CD4-positive, alpha-beta T cell treated with Interleukin-21 for 1 hour (primary cell): Measurements from ENCODE around the gene UBTFL1.
"Not testable (repeated sequence)": the region's sequence is repeated elsewhere in the genome, so short reads cannot be mapped to it uniquely, and the experiment has no call there.

ENCODE experiments used
- DNase-seq: peaks from one replicate; pipeline ENCODE4 v3.0.0-alpha.2; 2020

The UBTFL1 gene

GRCh38 chr11:90085650-90086049 is at the start of gene UBTFL1:
Gene UBTFL1 (plus strand): TSS chr11:90085950. CDS start chr11:90085950, 0 bp downstream.
- DNase-seq = not testable (repeated sequence)

GRCh38 chr11:90051591-90052209 is 34.0 kb upstream of the UBTFL1 start:
- not testable (repeated sequence) for DNase-seq

- DNase-seq = not testable (repeated sequence)
Observed at GRCh38 chr11:90052311-90052710, 33.4 kb upstream of the UBTFL1 start.

- not testable (repeated sequence) for DNase-seq
Observed at GRCh38 chr11:90053545-90053944, 32.2 kb upstream of the UBTFL1 start.

- DNase-seq = not testable (repeated sequence)
Observed at GRCh38 chr11:90088731-90089130, 3.0 kb downstream of the UBTFL1 start.

- not testable (repeated sequence) for DNase-seq
Observed at GRCh38 chr11:90095230-90095924, 9.6 kb downstream of the UBTFL1 start.

GRCh38 chr11:90098261-90098660 is 12.5 kb downstream of the UBTFL1 start:
- DNase-seq = not testable (repeated sequence)

- no peak for DNase-seq
Observed at GRCh38 chr11:90100431-90100830, 14.7 kb downstream of the UBTFL1 start.

- no peak for DNase-seq
Observed at GRCh38 chr11:90113541-90113940, 27.8 kb downstream of the UBTFL1 start.

- no peak for DNase-seq
Observed at GRCh38 chr11:90120191-90120590, 34.4 kb downstream of the UBTFL1 start.

- DNase-seq = no peak
Observed at GRCh38 chr11:90124371-90124770, 38.6 kb downstream of the UBTFL1 start.

GRCh38 chr11:90124946-90125345 is 39.2 kb downstream of the UBTFL1 start:
- no peak for DNase-seq

- DNase-seq = no peak
Observed at GRCh38 chr11:90133560-90134477, 48.1 kb downstream of the UBTFL1 start.

- DNase-seq = no peak
Observed at GRCh38 chr11:90134478-90135003, 48.8 kb downstream of the UBTFL1 start, which contains the start of gene NAALAD2. Gene NAALAD2 (plus strand): TSS chr11:90134663. CDS start chr11:90134759, 96 bp downstream.

GRCh38 chr11:90135016-90135415 is 49.3 kb downstream of the UBTFL1 start:
- no peak for DNase-seq
